ENCODE measurements around the gene CAMKMT.

- no peak for TF ChIP-seq CTCF (IDR thresholded peaks at IDR 0.05)
- no peak for TF ChIP-seq POLR2A (IDR thresholded peaks at IDR 0.05)
These were observed 314.6 kb downstream of the CAMKMT start for GRCh38 chr2:44676379-44676778.
